Measurements from ENCODE around the gene RGL2.
"Not testable (repeated sequence)": the region's sequence is repeated elsewhere in the genome, so short reads cannot be mapped to it uniquely, and the experiment has no call there.

The RGL2 gene, protein sequence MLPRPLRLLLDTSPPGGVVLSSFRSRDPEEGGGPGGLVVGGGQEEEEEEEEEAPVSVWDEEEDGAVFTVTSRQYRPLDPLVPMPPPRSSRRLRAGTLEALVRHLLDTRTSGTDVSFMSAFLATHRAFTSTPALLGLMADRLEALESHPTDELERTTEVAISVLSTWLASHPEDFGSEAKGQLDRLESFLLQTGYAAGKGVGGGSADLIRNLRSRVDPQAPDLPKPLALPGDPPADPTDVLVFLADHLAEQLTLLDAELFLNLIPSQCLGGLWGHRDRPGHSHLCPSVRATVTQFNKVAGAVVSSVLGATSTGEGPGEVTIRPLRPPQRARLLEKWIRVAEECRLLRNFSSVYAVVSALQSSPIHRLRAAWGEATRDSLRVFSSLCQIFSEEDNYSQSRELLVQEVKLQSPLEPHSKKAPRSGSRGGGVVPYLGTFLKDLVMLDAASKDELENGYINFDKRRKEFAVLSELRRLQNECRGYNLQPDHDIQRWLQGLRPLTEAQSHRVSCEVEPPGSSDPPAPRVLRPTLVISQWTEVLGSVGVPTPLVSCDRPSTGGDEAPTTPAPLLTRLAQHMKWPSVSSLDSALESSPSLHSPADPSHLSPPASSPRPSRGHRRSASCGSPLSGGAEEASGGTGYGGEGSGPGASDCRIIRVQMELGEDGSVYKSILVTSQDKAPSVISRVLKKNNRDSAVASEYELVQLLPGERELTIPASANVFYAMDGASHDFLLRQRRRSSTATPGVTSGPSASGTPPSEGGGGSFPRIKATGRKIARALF

DNA sequence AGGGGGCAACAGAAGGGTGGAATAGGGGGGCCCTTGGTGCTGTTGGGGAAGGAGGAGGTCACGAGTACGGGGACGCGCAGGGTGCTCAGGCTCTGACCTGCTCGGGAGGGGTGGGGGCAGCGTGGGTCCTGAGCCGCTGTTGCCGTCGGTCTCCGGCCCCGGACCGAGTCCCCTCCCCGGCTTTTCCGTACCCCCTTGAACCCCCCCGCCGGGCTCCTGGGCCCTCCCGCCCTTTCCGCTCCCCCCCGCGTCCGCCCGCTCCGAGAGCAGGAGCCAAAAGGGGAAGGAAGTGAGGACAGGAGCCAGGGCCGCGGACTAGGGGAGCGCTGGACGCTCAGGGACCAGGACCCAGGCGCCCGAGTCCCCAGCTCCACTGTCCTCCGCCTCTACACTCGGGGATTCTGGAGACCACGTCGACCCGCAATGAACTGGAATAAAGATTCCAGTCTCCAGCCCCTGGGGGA lies at the start of gene RGL2:
Gene RGL2 (minus strand): TSS at position 170 of the 464 bp plus-strand sequence. CDS start 332 bp downstream, outside the sequence.
- peak within 1 kb of the TSS; percentile 98 for H3K4me3 Mint-ChIP-seq
- peaks cover 36% of the 10 kb centered on the region for H3K4me1 Mint-ChIP-seq (ENCODE audit: low read depth)
- no peaks in the 10 kb centered on the region for H3K27me3 Mint-ChIP-seq
- peak within 1 kb of the TSS; percentile 98 for H3K27ac Mint-ChIP-seq
- H3K9me3 Mint-ChIP-seq (ENCODE audit: low read depth) = no peaks in the 10 kb centered on the region
- H3K36me3 Mint-ChIP-seq = peaks cover 3% of the 10 kb centered on the region

DNA sequence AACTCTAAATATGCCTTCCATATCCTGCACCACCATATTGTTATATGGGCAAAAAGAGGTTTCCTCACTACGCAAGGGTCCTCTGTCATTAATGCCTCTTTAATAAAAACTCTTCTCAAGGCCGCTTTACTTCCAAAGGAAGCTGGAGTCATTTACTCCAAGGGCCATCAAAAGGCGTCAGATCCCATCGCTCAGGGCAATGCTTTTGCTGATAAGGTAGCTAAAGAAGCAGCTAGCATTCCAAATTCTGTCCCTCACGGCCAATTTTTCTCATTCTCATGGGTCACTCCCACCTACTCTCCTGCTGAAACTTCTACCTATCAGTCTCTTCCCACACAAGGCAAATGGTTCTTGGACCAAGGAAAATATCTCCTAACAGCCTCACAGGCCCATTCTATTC lies 49.1 kb upstream of the RGL2 start:
- Mint-ChIP-seq H3K4me3 (no peak overlapping the region), H3K36me3 (no peaks in the 10 kb centered on the region), H3K27me3 (no peaks in the 10 kb centered on the region), H3K4me1 (ENCODE audit: low read depth) (peaks cover 35% of the 10 kb centered on the region), H3K9me3 (ENCODE audit: low read depth) (no peaks in the 10 kb centered on the region), H3K27ac (no peak overlapping the region)

DNA sequence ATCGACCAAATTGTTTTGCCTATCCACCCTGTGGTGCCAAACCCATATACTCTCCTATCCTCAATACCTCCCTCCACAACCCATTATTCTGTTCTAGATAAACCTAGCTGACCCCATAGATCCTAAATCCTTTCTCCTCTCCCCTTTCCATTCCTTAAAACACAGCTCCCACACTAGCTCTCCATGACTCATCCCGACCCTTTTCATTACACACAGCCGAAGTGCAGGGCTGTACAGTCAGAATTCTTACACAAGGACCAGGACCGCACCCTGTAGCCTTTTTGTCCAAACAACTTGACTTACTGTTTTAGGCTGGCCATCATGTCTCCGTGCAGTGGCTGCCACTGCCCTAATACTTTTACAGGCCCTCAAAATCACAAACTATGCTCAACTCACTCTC lies 48.2 kb upstream of the RGL2 start:
- H3K9me3 Mint-ChIP-seq (ENCODE audit: low read depth) = not testable (repeated sequence)
- peaks cover 35% of the 10 kb centered on the region for H3K4me1 Mint-ChIP-seq (ENCODE audit: low read depth)

DNA sequence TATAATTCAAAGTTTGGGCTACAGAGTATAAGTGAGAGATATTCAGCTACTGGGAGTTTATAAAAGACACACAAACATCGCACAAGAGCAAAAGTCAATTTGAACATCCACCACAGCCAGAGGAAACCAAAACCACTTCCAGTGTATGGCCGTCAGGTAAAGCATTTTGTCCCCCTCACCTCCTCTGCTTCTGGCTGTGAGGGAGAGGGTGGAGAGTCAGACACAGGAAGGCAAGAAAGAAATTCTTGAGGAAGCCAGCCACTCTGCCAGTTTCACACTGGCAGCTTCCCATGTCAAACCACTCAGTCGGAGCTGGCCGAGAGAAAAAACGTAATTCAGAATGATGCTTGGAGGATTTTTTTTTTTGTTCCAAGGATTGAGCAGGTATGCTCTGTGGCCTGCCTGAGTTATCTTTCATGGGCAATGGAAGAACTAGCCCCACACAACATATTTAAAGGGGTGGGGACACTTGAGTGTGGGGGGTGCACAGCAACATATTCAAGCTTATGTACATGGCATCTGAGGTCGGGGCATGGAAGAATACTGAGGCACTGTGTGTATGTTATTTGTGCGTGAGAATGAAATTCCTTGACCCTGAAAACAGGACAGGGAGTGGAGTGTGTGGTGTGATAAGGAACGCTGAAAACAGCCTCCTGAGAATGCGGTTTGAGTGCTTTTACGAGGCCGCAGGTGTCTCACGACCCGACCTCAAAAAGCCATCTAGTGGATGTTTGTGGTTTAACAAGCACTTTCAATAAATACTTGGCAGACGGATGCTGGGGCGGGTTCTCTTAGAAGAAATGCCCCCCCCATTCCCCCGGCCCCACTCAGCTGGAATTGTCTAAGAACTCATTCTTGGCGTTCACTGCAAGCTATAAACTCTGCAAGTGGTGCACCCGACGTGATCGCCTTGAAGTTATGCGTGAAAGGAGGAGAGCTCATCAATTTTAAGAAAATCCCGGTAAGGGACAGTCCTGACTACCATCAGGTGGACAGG lies 46.3 kb upstream of the RGL2 start:
- no peaks in the 10 kb centered on the region for H3K36me3 Mint-ChIP-seq
- peaks cover 37% of the 10 kb centered on the region for H3K4me1 Mint-ChIP-seq (ENCODE audit: low read depth)
- H3K27ac Mint-ChIP-seq = peak overlapping the region; percentile 89
- peak overlapping the region; percentile 85 for H3K4me3 Mint-ChIP-seq
- no peaks in the 10 kb centered on the region for H3K27me3 Mint-ChIP-seq
- no peaks in the 10 kb centered on the region for H3K9me3 Mint-ChIP-seq (ENCODE audit: low read depth)

More for the DNA sequence above, 48.2 kb upstream of the RGL2 start:
- not testable (repeated sequence) for H3K36me3 Mint-ChIP-seq, H3K4me3 Mint-ChIP-seq, H3K27me3 Mint-ChIP-seq
- peak overlapping the region; percentile 23 for H3K27ac Mint-ChIP-seq

DNA sequence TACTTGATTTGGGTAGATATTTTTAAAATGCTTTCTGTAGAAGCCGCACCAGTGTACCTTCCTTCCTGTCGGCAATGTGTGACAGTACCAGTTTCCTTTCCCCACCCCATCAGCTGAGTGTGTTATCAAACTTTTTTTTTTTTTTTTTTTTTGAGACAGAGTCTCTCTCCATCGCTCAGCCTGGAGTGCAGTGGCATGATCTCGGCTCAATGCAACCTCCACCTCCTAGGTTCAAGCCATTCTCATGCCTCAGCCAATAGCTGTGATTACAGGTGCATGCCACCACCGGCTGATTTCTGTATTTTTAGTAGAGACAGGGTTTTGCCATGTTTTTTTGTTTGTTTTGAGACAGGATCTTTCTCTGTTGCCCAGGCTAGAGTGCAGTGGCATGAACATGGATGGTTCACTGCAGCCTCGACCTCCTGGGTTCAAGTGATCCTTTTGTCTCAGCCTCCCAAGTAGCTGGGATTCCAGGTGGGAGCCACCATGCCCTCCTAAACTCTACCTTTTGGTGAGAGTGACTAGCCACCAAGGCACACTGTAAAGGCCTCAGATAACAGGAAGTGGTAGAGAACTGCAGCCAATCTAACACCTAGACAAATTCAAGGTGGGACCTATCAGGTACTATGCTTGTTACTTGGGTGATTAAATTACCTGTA lies 45.3 kb upstream of the RGL2 start:
- Mint-ChIP-seq H3K4me1 (ENCODE audit: low read depth) (peaks cover 38% of the 10 kb centered on the region), H3K36me3 (no peaks in the 10 kb centered on the region), H3K9me3 (ENCODE audit: low read depth) (no peaks in the 10 kb centered on the region), H3K27me3 (no peaks in the 10 kb centered on the region), H3K4me3 (peak overlapping the region; percentile 85), H3K27ac (peak overlapping the region; percentile 78)

DNA sequence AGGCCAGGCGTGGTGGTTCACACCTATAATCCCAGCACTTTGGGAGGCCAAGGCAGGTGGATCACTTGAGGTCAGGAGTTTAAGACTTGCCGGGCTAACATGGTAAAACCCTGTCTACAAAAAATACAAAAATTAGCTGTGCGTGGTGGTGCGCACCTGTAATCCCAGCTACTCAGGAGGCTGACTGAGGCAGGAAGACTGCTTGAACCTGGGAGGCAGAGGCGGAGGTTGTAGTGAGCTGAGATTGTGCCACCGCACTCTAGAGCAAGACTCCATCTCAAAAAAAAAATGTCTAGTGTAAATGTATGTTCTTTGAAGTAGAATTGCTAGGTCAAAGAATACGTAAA lies 44.8 kb upstream of the RGL2 start:
- not testable (repeated sequence) for H3K27me3 Mint-ChIP-seq; H3K9me3 Mint-ChIP-seq (ENCODE audit: low read depth); H3K36me3 Mint-ChIP-seq
- Mint-ChIP-seq H3K4me1 (ENCODE audit: low read depth) (peaks cover 40% of the 10 kb centered on the region), H3K27ac (peak overlapping the region; percentile 78), H3K4me3 (peak overlapping the region; percentile 85)

DNA sequence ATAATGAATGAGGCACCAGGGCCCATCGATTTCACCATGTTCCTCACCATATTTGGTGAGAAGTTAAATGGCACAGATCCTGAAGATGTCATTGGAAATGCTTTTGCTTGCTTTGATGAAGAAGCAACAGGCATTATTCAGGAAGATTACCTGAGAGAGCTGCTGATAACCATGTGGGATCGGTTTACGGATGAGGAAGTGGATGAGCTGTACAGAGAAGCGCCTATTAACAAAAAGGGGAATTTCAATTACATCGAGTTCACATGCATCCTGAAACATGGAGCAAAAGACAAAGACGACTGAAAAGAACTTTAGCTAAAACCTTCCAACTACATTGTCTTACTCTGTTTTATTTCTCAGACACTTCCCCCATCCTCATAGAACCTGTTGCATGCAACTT lies 40.5 kb upstream of the RGL2 start:
- Mint-ChIP-seq H3K4me1 (ENCODE audit: low read depth) (peaks cover 16% of the 10 kb centered on the region), H3K27me3 (no peaks in the 10 kb centered on the region), H3K9me3 (ENCODE audit: low read depth) (no peaks in the 10 kb centered on the region), H3K36me3 (no peaks in the 10 kb centered on the region), H3K27ac (no peak overlapping the region), H3K4me3 (no peak overlapping the region)

DNA sequence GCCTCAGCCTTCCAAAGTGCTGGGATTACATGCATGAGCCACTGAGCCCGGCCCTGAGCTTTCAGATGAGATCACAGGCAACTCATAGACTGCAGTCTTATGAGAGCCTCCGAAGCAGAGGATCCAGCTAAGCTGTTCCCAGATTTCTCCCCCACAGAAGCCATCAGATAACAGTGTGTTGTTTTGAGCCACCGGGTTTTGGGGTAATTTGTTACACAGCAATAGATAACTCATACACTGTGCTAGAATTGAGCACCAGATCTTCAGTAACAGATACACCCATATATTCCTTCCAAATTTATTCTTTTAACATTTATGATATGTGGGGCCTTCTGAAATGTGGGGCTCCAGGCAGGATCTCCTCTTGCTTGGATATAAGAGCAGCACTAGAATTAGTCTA lies 37.8 kb upstream of the RGL2 start:
- Mint-ChIP-seq H3K36me3 (no peaks in the 10 kb centered on the region), H3K9me3 (ENCODE audit: low read depth) (no peaks in the 10 kb centered on the region), H3K4me3 (no peak overlapping the region), H3K27ac (no peak overlapping the region), H3K4me1 (ENCODE audit: low read depth) (peaks cover 17% of the 10 kb centered on the region), H3K27me3 (no peaks in the 10 kb centered on the region)

DNA sequence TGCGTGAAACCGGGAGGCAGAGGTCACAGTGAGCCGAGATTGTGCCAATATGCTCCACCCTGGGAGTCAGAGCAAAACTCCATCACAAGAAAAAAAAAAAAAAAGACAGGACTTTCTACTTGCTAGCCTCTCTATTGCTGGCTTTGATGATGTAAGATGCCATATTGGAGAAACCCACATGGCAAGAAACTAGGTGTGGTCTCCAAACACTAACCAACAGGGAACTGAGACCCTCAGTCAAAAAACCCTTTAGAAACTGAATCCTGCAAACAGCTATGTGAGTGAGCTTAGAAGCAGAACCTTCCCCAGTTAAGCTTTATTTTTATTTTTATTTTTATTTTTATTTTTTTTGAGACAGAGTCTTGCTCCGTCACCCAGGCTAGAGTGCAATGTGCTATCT lies 37.2 kb upstream of the RGL2 start:
- no peaks in the 10 kb centered on the region for H3K27me3 Mint-ChIP-seq
- no peaks in the 10 kb centered on the region for H3K36me3 Mint-ChIP-seq
- H3K9me3 Mint-ChIP-seq (ENCODE audit: low read depth) = no peaks in the 10 kb centered on the region
- no peak overlapping the region for H3K27ac Mint-ChIP-seq
- no peak overlapping the region for H3K4me3 Mint-ChIP-seq
- H3K4me1 Mint-ChIP-seq (ENCODE audit: low read depth) = peaks cover 17% of the 10 kb centered on the region

DNA sequence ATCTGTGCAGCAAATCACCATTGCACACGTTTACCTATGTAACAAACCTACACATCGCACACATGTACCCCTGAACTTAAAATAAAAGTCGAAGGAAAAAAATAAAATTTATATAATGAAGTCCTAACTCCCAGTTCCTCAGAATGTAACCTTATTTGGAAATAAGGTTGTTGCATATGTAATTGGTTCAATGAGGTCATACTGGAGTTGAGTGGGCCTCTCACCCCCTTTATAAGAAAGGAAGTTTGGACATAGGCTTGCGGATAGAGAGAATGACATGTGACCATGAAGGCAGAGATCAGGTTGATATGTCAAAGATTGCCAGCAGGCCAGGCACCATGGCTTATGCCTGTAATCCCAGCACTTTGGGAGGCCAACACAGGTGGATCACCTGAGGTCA lies 34.9 kb upstream of the RGL2 start:
- Mint-ChIP-seq H3K4me1 (ENCODE audit: low read depth) (peaks cover 13% of the 10 kb centered on the region), H3K27ac (no peak overlapping the region), H3K27me3 (no peaks in the 10 kb centered on the region), H3K36me3 (no peaks in the 10 kb centered on the region), H3K9me3 (ENCODE audit: low read depth) (no peaks in the 10 kb centered on the region), H3K4me3 (no peak overlapping the region)

DNA sequence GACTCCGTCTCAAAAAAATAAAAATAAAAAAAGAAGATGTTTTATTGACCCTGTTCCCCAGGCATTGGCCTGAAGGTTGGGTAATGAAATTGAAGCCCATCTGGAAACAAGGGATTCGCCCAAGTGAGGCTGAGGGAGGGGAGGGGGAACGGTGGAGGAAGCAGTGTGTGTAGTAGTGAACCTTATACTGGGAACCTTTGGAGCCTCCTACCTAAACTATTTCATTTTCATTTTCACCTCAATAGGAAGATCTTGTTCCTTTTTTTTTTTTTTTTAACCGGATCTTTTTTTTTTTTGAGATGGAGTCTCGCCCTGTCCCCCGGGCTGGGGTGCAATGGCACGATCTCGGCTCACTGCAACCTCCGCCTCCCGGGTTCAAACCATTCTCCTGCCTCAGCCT lies 32.0 kb upstream of the RGL2 start:
- H3K9me3 Mint-ChIP-seq (ENCODE audit: low read depth) = no peaks in the 10 kb centered on the region
- peaks cover 14% of the 10 kb centered on the region for H3K4me1 Mint-ChIP-seq (ENCODE audit: low read depth)
- no peaks in the 10 kb centered on the region for H3K27me3 Mint-ChIP-seq
- H3K4me3 Mint-ChIP-seq = no peak overlapping the region
- H3K36me3 Mint-ChIP-seq = no peaks in the 10 kb centered on the region
- H3K27ac Mint-ChIP-seq = no peak overlapping the region

DNA sequence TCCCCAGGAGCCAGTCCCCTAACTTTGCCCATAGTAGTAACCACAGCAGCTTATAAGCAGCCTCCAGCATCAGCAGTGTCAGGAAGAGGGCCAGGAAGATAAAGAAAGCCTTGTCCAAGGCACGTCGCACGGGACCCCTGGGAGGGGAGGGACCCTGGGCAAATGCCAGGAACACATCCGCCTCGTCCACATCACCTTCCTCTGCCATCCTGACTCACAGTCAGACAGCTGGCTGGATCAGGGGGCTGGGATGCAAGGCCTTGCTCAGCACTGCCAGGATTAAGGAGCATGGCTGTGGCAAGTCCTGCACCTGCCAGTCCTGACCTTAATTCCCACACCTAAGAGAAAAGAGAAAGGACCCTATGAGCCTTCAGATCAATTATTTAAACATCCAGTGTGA lies 30.3 kb upstream of the RGL2 start:
- no peaks in the 10 kb centered on the region for H3K36me3 Mint-ChIP-seq
- H3K4me1 Mint-ChIP-seq (ENCODE audit: low read depth) = peaks cover 13% of the 10 kb centered on the region
- H3K4me3 Mint-ChIP-seq = no peak overlapping the region
- no peaks in the 10 kb centered on the region for H3K9me3 Mint-ChIP-seq (ENCODE audit: low read depth)
- H3K27me3 Mint-ChIP-seq = no peaks in the 10 kb centered on the region
- H3K27ac Mint-ChIP-seq = no peak overlapping the region

DNA sequence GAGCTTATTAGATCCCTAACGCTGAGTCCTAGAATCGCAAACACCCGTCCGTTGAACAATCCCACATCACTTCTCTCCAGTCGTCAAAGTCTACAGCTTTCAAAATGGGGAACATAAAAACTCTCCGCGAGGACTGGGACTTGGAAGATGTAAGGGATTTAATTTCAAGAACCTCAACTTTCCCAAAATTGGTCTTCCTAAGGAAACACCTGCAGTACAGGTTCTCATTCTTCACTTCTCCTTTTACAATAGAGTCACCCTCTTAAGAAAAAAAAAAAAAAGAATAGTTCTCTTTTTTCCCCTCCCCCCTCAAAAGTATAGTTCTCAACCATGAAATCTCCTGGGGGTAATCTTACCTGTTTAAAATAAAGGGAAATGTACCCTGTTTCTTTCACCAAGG lies 25.4 kb upstream of the RGL2 start:
- Mint-ChIP-seq H3K9me3 (ENCODE audit: low read depth) (no peaks in the 10 kb centered on the region), H3K27ac (peak overlapping the region; percentile 95), H3K36me3 (peaks cover 3% of the 10 kb centered on the region), H3K4me1 (ENCODE audit: low read depth) (peaks cover 40% of the 10 kb centered on the region), H3K27me3 (no peaks in the 10 kb centered on the region), H3K4me3 (peak overlapping the region; percentile 93)

DNA sequence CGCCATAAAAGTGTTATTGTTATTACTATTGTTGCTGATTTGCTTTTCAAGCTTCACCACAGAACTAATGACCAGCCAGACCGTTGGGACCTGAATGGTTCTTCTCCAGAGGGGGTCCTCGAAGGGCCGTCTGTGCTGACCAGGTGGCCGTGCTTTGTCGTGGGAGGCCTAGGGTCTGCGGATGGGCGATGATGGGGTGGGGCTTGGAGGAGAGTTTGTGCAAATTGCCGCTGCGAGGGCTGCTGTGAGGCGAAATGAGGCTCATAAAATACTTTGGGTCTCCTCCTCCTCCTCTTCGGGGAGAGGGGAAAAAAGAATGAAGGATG lies 24.8 kb upstream of the RGL2 start:
- Mint-ChIP-seq H3K4me3 (peak overlapping the region; percentile 93), H3K36me3 (peaks cover 6% of the 10 kb centered on the region), H3K9me3 (ENCODE audit: low read depth) (no peaks in the 10 kb centered on the region), H3K27me3 (no peaks in the 10 kb centered on the region), H3K4me1 (ENCODE audit: low read depth) (peaks cover 45% of the 10 kb centered on the region), H3K27ac (peak overlapping the region; percentile 95)
